C4-2B (cell line): ENCODE data around the gene SEC14L3.

ENCODE experiments used
- H3K27ac ChIP-seq: fragments of 450-650 bp; 2 replicates; pipeline ENCODE4 v1.5.1; 2017
- CTCF ChIP-seq: fragments of 450-650 bp; conservative IDR thresholded peaks from 2 replicates; pipeline ENCODE4 v1.5.1; 2017; ENCODE audit warnings: mild to moderate bottlenecking
- ZFX ChIP-seq: fragments of 450-650 bp; IDR thresholded peaks from 2 replicates; pipeline ENCODE4 v1.6.1; 2017

The SEC14L3 gene

DNA sequence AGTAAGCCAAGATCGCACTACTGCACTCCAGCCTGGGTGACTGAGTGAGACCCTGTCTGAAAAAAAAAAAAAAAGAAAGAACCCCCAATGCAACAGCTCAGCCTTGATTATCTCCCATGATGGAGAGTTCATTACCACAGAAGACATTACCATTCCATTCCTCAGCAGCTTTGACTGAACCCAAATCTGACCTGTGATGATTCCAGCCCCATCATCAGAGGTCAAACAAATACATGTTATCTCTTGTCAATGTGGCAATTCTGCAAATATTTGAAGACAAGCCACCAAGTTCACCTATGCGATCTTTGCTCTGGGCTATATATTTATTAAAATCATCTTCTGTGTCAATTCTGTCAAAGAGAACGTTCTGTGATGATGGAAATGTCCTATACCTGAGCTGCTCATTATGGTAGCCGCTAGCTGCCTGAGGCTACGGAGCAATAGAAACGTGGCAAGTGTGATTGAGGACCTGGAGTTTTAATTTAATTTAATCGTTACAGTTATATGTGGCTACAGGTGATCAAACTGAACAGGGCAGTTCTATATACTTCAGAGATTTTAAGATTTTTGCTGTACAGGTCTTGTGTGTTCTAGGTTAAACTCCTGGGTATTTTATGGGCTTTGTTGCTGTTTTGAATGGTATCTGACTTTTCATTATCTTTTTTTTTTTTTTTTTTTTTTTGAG is 25.8 kb upstream of the SEC14L3 start:
- no peak for TF ChIP-seq CTCF
- no peak for TF ChIP-seq ZFX
- no peak overlapping the region for H3K27ac ChIP-seq

GRCh38 chr22:30495041-30495784 is 23.4 kb upstream of the SEC14L3 start:
- H3K27ac ChIP-seq, result no peak overlapping the region
- TF ChIP-seq CTCF, result no peak
- TF ChIP-seq ZFX, result no peak

- no peak for TF ChIP-seq ZFX
- no peak for TF ChIP-seq CTCF
- no peak overlapping the region for H3K27ac ChIP-seq
Observed at GRCh38 chr22:30492144-30492543, 20.3 kb upstream of the SEC14L3 start.

DNA sequence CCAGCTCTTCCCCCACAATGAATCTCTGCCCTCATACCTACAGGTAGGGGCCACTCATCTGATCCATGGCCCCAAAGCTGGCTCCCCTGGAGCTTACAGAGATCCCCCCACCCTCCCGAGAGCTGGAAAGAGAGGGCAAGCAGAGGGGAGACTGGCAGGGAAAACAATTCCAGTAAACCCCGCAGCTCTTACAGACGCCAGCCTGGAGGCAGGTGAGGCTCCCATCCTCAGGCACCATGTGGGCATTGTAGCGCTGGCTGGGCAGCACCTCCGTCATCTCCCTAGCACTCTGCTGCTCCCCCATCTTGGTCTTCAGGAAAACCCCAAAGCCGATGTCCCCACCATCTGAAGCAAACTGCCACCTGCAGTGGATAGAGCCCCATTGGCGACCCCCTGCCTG is 19.6 kb upstream of the SEC14L3 start:
- H3K27ac ChIP-seq, result no peak overlapping the region
- TF ChIP-seq ZFX, result no peak
- TF ChIP-seq CTCF, result no peak

- no peak overlapping the region for H3K27ac ChIP-seq
- TF ChIP-seq ZFX, result no peak
- TF ChIP-seq CTCF, result peak; percentile 70
Observed at GRCh38 chr22:30490399-30490798, 18.6 kb upstream of the SEC14L3 start.

DNA sequence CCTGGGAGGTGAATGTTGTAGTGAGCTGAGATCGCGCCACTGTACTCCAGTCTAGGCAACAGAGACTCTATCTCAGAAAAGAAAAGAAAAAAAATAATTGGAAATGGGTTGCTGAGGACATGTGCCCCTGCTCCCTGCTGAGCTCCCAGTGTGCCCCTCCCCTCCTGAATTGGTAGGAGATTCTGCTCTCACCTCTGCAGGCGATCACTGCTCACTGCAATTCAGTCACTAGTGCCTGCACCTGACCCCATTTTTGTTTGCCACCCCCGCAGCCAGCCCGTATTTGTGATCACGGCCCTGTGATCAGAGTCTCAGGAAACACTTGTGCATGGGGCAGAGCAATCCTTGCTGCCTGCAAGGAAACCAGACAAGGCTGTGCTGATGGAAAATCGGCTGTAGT is 16.3 kb upstream of the SEC14L3 start:
- H3K27ac ChIP-seq, result no peak overlapping the region

More for the DNA sequence above, 16.3 kb upstream of the SEC14L3 start:
- TF ChIP-seq CTCF (no peak), ZFX (no peak)
